WTC11 (cell line): ENCODE results near the gene CBX2.

Experiments
- ATF3 ChIP-seq: sonication (generic); formaldehyde crosslinking; conservative IDR thresholded peaks from 2 replicates; pipeline ENCODE4 v1.8.1; 2022; ENCODE audit warnings: mild to moderate bottlenecking, missing genetic modification reagents
- CTCF ChIP-seq: fragments of 200-600 bp; IDR thresholded peaks from 2 replicates; pipeline ENCODE4 v1.8.0; 2022; ENCODE audit warnings: antibody characterized with exemption
- ETV6 ChIP-seq: sonication (generic); formaldehyde crosslinking; IDR thresholded peaks from 2 replicates; pipeline ENCODE4 v1.8.1; 2022; ENCODE audit warnings: mild to moderate bottlenecking, missing genetic modification reagents
- FOXP4 ChIP-seq: sonication (generic); formaldehyde crosslinking; IDR thresholded peaks from 2 replicates; pipeline ENCODE4 v1.8.0; 2022; ENCODE audit warnings: mild to moderate bottlenecking, missing genetic modification reagents
- KAT7 ChIP-seq: sonication (generic); formaldehyde crosslinking; IDR thresholded peaks from 2 replicates; pipeline ENCODE4 v1.8.1; 2023; ENCODE audit warnings: missing genetic modification reagents, mild to moderate bottlenecking, borderline replicate concordance
- RELA ChIP-seq: sonication (generic); formaldehyde crosslinking; IDR thresholded peaks from 2 replicates; pipeline ENCODE4 v1.8.1; 2022; ENCODE audit warnings: missing genetic modification reagents, mild to moderate bottlenecking, borderline replicate concordance

GRCh38 chr17:79749156-79749815, 28.7 kb upstream of the CBX2 start:
- TF ChIP-seq ATF3 (CRISPR knock-in tag): no peak
- TF ChIP-seq CTCF: no peak
- TF ChIP-seq FOXP4 (CRISPR knock-in tag): no peak
- TF ChIP-seq ETV6 (CRISPR knock-in tag): no peak
- TF ChIP-seq RELA: no peak
- TF ChIP-seq KAT7 (CRISPR knock-in tag): no peak
